Activated CD4-positive, alpha-beta T cell treated with anti-CD3 and anti-CD28 coated beads for 36 hours (primary cell): ENCODE measurements around the gene TTLL8. TPM values are rescaled to one million over a fixed set of nuclear protein-coding genes. Genes with fewer than 3 reads are reported as not detected.
"Not testable (repeated sequence)": the region's sequence is repeated elsewhere in the genome, so short reads cannot be mapped to it uniquely, and the experiment has no call there.

Experiments used
- ATAC-seq: fragments of 200-7000 bp; cut with Tn5 transposase; one replicate; pipeline ENCODE4 v1.10.0; 2021; ENCODE audit warnings: mild to moderate bottlenecking, moderate library complexity
- CTCF ChIA-PET: fragments of 350-600 bp; sonication (Branson Sonifier 250); formaldehyde crosslinking; loops from one replicate; lab custom pipeline; 2021; ENCODE audit warnings: antibody characterized with exemption; lab: Charles Lee
- POLR2A ChIA-PET: fragments of 350-600 bp; sonication (Branson Sonifier 250); formaldehyde crosslinking; loops from one replicate; lab custom pipeline; 2021; ENCODE audit warnings: antibody characterized with exemption, inconsistent platforms; lab: Charles Lee
- DNase-seq: peaks from one replicate; pipeline ENCODE4 v3.0.0-alpha.2; 2020
- H3K27ac Mint-ChIP-seq: one replicate; pipeline ENCODE4 v1.8.0; 2021; ENCODE audit warnings: mixed read lengths
- H3K27me3 Mint-ChIP-seq: one replicate; pipeline ENCODE4 v1.8.0; 2021; ENCODE audit warnings: mixed read lengths
- H3K36me3 Mint-ChIP-seq: one replicate; pipeline ENCODE4 v1.8.0; 2021; ENCODE audit warnings: low read depth, mixed read lengths
- H3K4me1 Mint-ChIP-seq: one replicate; pipeline ENCODE4 v1.8.0; 2021; ENCODE audit warnings: mixed read lengths
- H3K4me3 Mint-ChIP-seq: one replicate; pipeline ENCODE4 v1.8.0; 2021; ENCODE audit warnings: mild to moderate bottlenecking, moderate library complexity, mixed read lengths
- H3K9me3 Mint-ChIP-seq: one replicate; pipeline ENCODE4 v1.8.0; 2021; ENCODE audit warnings: low read depth, mixed read lengths
- intact Hi-C, 2 experiments: fragments of 100-400 bp; cut with DNase I in 1 of 2; cut with micrococcal nuclease in 1 of 2; formaldehyde crosslinking; loops; one replicate each; pipeline versions ENCODE4 v1.14.2 to v1.15.1; 2022 to 2024; cut with DNase I, micrococcal nuclease
- total RNA-seq, 2 experiments: library from RNA; stranded (reverse); gene quantifications; one replicate each; pipeline ENCODE4 v1.2.3, GENCODE V29; 2021

TTLL8 gene
- total RNA-seq, 2 experiments from 2014 or later = not detected

DNA sequence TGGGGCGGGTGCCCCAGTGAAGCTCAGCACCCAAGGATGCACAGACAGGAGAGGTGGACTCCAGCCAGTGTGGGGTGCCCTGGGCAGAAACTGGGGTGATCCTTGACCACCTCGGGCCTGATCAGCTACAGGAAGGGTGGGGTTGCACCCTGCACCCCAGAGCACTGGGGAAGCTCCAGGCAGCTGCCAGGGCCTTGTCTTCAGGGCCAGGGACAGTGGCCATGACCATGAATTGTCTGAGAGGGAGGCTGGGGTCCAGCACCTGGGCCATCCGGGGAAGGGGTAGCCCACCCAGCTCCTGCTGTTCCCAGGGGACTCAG lies 63.1 kb downstream of the TTLL8 start:
- DNase-seq (peak; percentile 5), ATAC-seq (no peak)
- Mint-ChIP-seq H3K36me3 (peaks cover 4% of the 10 kb centered on the region), H3K4me3 (no peak overlapping the region), H3K4me1 (peaks cover 12% of the 10 kb centered on the region), H3K27me3 (peaks cover 2% of the 10 kb centered on the region), H3K9me3 (peaks cover 9% of the 10 kb centered on the region), H3K27ac (no peak overlapping the region)
- intact Hi-C loops = no loop called here
- ChIA-PET CTCF (interaction anchor here (0.7 to 1.8 kb wide), 4 partner anchors 13 to 36 kb away, joined by 3 to 6 read pairs (median 4); no protein-coding TSS in a partner anchor), POLR2A (no interaction called here)

DNA sequence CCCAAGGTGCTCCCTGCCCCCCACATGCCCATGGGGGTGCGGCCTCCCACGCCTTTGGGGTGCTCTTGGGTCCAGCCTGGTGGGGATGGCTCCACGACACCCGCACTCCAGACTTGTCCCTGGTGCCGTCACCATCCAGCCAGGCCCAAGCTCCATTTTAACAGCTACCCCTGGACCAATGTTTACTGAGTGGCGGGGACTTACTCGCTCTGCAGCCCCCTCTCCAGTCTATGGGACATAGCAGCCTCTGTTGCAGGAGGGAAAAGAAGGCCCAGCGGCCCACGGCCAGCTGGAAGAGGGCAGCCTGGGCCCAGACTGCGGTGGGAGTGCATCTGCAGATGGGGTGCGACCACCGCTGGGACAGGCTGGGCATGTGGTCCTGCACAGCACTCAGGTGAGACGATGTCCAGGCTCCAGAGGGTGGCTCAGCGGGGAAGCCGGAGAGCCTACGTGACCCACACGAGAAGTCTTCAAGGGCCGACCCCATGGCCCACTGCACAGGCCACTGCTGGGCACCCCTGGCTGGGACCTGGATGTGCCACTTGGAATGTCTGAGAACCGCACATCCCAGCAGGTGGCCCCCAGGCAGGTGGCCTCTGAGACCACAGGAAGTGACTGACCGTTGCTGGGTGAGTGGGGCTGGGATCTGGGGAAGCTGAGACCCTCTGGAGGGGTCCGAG lies 63.6 kb downstream of the TTLL8 start:
- Mint-ChIP-seq H3K36me3 (peaks cover 4% of the 10 kb centered on the region), H3K9me3 (peaks cover 9% of the 10 kb centered on the region), H3K27me3 (peaks cover 2% of the 10 kb centered on the region), H3K4me3 (no peak overlapping the region), H3K4me1 (peaks cover 12% of the 10 kb centered on the region), H3K27ac (no peak overlapping the region)
- DNase-seq = peak; percentile 6
- CTCF ChIA-PET = interaction anchor here (0.7 to 2.3 kb wide), 8 partner anchors 12 to 177 kb away, joined by 3 to 8 read pairs (median 4); no protein-coding TSS in a partner anchor
- POLR2A ChIA-PET = no interaction called here
- no peak for ATAC-seq
- intact Hi-C loops = no loop called here

DNA sequence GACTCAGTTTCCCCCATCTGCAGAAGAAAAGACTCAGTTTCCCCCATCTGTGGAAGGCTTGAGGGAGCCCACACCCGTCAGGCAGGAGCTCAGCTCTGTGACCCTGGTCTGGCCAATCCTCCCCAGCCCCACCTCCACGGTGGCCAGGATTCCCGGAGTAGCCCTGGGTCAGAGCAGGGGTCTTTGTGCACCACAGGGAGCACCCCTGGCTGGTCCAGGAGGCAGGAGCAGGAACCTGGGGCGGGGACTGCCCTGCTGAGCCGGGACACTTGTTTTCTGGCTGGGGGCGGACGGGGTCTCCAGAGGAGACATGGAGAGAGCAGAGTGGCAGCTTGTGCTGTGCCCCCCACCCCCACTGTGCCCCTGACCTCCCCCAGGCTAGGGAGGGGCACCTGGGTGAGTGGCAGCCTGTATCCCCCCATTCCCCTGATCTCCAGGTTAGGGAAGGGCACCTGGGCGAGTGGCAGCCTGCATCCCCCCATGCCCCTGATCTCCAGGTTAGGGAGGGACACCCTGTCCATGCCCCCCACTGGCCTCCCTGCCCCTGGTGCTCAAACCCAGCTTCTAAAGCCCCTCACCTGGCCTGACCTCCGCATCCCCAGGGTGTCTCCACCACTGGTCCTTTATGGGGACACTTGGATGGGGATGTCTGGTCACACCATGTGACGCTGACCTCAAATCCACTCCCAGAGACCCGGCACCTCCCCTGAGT lies 64.3 kb downstream of the TTLL8 start:
- Mint-ChIP-seq H3K36me3 (peaks cover 4% of the 10 kb centered on the region), H3K9me3 (peaks cover 9% of the 10 kb centered on the region), H3K27me3 (peaks cover 2% of the 10 kb centered on the region), H3K4me1 (peaks cover 8% of the 10 kb centered on the region), H3K4me3 (no peak overlapping the region), H3K27ac (no peak overlapping the region)
- ChIA-PET CTCF (interaction anchor here (0.7 to 2.3 kb wide), 11 partner anchors 10 to 177 kb away, joined by 3 to 8 read pairs (median 4); no protein-coding TSS in a partner anchor), POLR2A (no interaction called here)
- peak; percentile 3 for DNase-seq
- no peak for ATAC-seq
- intact Hi-C loops = loop anchor here (1.0 to 2.0 kb wide), 6 partner anchors 17 to 227 kb away; no protein-coding TSS in a partner anchor

DNA sequence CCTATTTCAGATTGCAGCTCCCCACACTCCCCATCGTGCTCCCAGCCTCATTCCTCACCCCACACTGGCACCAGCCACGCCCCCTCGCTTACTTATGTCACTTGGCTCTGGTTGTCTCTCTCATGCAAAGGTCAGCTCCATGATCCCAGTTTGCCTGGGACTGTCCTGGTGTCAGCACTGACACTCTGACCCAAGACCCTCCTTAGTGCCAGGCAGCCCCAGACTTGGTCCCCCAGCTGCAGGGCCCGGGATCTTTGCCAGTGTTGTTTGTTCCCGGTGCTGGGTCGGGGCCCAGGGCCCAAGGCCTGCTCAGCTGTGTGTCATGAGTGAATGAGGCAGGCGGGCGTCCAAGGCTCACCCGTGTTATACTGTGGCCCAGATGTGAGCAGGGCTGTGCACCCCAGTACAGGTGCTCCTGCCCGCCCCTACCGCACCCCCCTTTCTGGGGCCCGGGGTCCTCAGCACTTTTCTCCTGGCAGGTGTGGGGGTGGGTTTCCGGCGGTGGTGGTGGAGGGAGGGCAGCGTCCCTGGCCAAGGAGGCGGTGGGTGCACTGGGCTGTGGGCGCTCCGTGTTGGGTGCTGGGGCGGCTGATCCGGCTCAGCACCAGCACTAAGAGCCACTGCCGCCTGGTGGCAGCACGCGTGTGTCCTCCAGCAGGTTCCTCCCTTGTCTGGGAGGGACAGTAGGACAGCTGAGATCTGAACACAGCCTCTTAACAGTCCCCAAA lies 65.0 kb downstream of the TTLL8 start:
- peaks cover 7% of the 10 kb centered on the region for H3K9me3 Mint-ChIP-seq
- DNase-seq (peak; percentile 87), ATAC-seq (peak; percentile 98)
- H3K27ac Mint-ChIP-seq = peak overlapping the region; percentile 53
- peaks cover 5% of the 10 kb centered on the region for H3K4me1 Mint-ChIP-seq
- ChIA-PET POLR2A (no interaction called here), CTCF (interaction anchor here (0.6 to 2.3 kb wide), 15 partner anchors 9 to 644 kb away, joined by 3 to 8 read pairs (median 5); no protein-coding TSS in a partner anchor)
- peaks cover 4% of the 10 kb centered on the region for H3K36me3 Mint-ChIP-seq
- no peaks in the 10 kb centered on the region for H3K27me3 Mint-ChIP-seq
- H3K4me3 Mint-ChIP-seq = no peak overlapping the region
- intact Hi-C loops = loop anchor here (1.0 to 2.0 kb wide), 6 partner anchors 16 to 226 kb away; no protein-coding TSS in a partner anchor

DNA sequence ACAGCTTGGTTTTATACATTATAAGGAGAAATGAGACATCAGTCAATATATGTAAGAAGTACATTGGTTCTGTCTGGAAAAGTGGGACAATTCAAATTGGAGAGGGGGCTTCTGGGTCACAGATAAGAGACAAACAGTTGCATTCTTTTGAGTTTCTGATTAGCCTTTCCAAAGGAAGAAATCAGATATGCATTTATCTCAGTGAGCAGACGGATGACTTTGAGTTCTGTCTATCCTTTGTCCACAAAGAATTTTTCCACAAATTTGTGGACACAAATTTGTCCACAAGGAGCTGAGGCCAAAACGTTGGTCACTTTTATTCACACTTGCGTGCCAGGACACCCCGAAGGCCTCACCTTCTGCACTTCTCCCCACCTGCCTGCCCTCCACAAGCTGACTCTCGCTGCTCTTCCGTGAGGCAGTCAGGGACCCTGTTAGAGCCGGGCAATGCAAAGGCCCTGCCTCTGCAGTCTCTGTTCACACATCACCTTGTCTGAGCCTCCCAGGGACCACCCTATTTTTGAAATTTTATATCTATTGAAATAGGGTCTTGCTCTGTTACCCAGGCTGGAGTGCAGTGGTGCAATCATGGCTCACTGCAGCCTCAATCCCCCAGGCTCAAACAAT lies 66.1 kb downstream of the TTLL8 start:
- ChIA-PET CTCF (interaction anchor here (1.1 to 2.3 kb wide), 5 partner anchors 13 to 61 kb away, joined by 4 to 8 read pairs (median 6); no protein-coding TSS in a partner anchor), POLR2A (no interaction called here)
- Mint-ChIP-seq H3K9me3 (peaks cover 7% of the 10 kb centered on the region), H3K27me3 (no peaks in the 10 kb centered on the region), H3K4me3 (no peak overlapping the region), H3K27ac (no peak overlapping the region), H3K4me1 (peaks cover 5% of the 10 kb centered on the region), H3K36me3 (peaks cover 4% of the 10 kb centered on the region)
- DNase-seq = peak; percentile 1
- no peak for ATAC-seq
- intact Hi-C loops = loop anchor here in 1 of 2 experiments (2.0 kb wide), 2 partner anchors 15 to 39 kb away; no protein-coding TSS in a partner anchor

DNA sequence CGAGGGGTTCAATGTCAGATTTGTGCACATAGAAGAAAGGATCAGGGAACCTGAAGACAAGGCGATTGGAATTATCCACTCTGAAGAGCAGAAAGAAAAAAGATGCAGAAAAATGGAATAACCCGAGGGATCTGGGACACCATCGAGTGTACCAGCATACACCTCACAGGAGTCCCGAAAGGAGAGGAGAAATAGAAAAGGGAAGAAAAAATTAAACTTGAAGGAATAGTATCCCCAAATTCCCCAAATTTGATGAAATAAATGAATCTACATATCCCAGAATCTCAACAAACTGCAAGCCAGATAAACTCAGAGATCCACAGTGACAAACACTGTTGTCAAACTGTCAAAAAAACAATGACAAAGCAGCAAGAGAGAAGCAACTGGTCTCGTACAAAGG lies 66.9 kb downstream of the TTLL8 start:
- ATAC-seq (no peak), DNase-seq (no peak)
- POLR2A ChIA-PET = no interaction called here
- Mint-ChIP-seq H3K4me1 (peaks cover 5% of the 10 kb centered on the region), H3K27ac (no peak overlapping the region), H3K4me3 (no peak overlapping the region), H3K36me3 (peaks cover 4% of the 10 kb centered on the region), H3K9me3 (peaks cover 12% of the 10 kb centered on the region), H3K27me3 (no peaks in the 10 kb centered on the region)
- CTCF ChIA-PET = interaction anchor here (1.9 to 2.2 kb wide), 2 partner anchors 14 to 37 kb away, joined by 6 to 7 read pairs; no protein-coding TSS in a partner anchor
- intact Hi-C loops = no loop called here

DNA sequence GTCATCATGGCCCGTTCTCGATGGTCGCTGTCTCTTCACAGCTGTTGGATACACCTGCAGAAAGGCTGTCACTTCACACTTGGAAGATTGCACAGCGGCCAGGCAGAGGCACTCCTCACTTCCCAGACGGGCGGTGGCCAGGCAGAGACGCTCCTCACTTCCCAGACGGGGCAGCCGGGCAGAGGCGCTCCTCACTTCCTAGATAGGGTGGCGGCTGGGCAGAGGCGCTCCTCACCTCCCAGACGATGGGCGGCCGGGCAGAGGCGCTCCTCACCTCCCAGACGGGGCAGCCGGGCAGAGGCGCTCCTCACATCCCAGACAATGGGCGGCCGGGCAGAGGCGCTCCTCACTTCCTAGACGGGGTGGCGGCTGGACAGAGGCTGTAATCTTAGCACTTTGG lies 68.3 kb downstream of the TTLL8 start:
- CTCF ChIA-PET, H3K27me3 Mint-ChIP-seq, intact Hi-C loops, H3K27ac Mint-ChIP-seq, H3K4me3 Mint-ChIP-seq, H3K36me3 Mint-ChIP-seq, POLR2A ChIA-PET, H3K4me1 Mint-ChIP-seq, ATAC-seq: not testable (repeated sequence)
- peak; percentile 1 for DNase-seq
- H3K9me3 Mint-ChIP-seq = peaks cover 17% of the 10 kb centered on the region

GRCh38 chr22:49986325-49986724 lies 71.8 kb downstream of the TTLL8 start:
- no peak overlapping the region for H3K4me3 Mint-ChIP-seq
- peaks cover 11% of the 10 kb centered on the region for H3K36me3 Mint-ChIP-seq
- peaks cover 7% of the 10 kb centered on the region for H3K27me3 Mint-ChIP-seq
- POLR2A ChIA-PET = no interaction called here
- peaks cover 19% of the 10 kb centered on the region for H3K9me3 Mint-ChIP-seq
- ATAC-seq (no peak), DNase-seq (no peak)
- H3K4me1 Mint-ChIP-seq = peaks cover 7% of the 10 kb centered on the region
- H3K27ac Mint-ChIP-seq = no peak overlapping the region
- CTCF ChIA-PET = interaction anchor here (1.2 kb wide), 1 partner anchor 59 kb away, joined by 3 read pairs; no protein-coding TSS in a partner anchor
- intact Hi-C loops = no loop called here

DNA sequence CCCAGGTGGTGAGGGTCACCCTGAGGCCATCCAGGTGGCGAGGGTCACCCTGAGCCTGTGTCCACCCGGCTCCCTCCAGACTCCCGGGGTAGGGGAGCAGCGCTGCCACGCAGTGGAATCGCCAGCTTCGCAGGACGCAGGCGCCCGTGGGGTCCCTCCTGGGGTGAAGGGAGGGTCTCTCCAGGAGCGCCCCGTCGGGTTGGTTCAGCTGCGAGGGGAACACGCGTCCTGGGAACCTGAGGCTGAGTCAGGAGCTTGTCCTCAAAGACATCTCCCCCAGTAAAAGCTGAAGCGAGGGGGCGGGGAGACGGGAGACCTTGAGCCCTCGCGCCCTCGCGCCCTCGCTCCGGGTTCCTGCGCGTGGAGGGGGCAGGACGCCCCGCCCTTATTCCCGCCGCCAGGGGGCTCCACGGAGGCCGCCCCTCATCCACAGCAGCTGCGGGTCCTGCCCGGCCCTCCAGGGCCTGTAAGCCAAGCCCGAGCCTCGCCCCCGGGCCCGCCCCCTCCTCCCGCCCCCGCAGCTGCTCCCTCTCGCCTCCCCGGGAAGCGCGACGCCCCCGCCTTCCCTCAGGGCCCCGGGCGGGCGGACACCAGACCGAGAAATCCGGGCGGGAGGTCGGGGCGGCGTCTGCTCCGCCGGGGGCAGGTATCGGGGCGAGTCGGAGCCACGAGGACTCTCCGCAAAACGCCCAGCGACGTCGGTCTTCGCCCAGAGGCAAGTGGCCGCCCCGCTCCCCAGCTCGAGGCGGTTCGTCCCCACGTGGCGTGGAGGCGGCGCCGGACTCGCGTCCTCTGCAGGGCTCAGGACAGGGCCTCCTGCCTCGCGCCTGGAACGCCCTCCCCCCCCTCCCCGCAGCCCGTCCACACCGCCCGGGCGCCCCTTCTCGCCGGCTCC lies 74.7 kb downstream of the TTLL8 start:
- peak; percentile 46 for DNase-seq
- H3K27ac Mint-ChIP-seq = no peak overlapping the region
- peaks cover 30% of the 10 kb centered on the region for H3K36me3 Mint-ChIP-seq
- ChIA-PET CTCF (interaction anchor here (0.6 to 1.6 kb wide), 4 partner anchors 10 to 67 kb away, joined by 3 to 6 read pairs (median 4); no protein-coding TSS in a partner anchor), POLR2A (no interaction called here)
- intact Hi-C loops = no loop called here
- peaks cover 7% of the 10 kb centered on the region for H3K27me3 Mint-ChIP-seq
- H3K4me1 Mint-ChIP-seq = peaks cover 23% of the 10 kb centered on the region
- peaks cover 27% of the 10 kb centered on the region for H3K9me3 Mint-ChIP-seq
- ATAC-seq = peak; percentile 9
- H3K4me3 Mint-ChIP-seq = no peak overlapping the region

GRCh38 chr22:49981799-49982198 lies 76.3 kb downstream of the TTLL8 start:
- ATAC-seq, H3K27ac Mint-ChIP-seq, H3K27me3 Mint-ChIP-seq, intact Hi-C loops, DNase-seq, POLR2A ChIA-PET, H3K4me3 Mint-ChIP-seq: not testable (repeated sequence)
- Mint-ChIP-seq H3K4me1 (peaks cover 30% of the 10 kb centered on the region), H3K9me3 (peaks cover 26% of the 10 kb centered on the region), H3K36me3 (peaks cover 38% of the 10 kb centered on the region)
- CTCF ChIA-PET = interaction anchor here (0.9 to 1.3 kb wide), 2 partner anchors 13 to 49 kb away, joined by 3 to 4 read pairs; no protein-coding TSS in a partner anchor
